GM19395 (cell line): ENCODE measurements around the gene ELK3.

ENCODE experiments used
- ATAC-seq: cut with Tn5 transposase; IDR thresholded peaks from one replicate; pipeline ENCODE4 v1.9.1; 2021; ENCODE audit warnings: mild to moderate bottlenecking, moderate library complexity; ENCODE audit not compliant: unreplicated experiment

ELK3 gene

DNA sequence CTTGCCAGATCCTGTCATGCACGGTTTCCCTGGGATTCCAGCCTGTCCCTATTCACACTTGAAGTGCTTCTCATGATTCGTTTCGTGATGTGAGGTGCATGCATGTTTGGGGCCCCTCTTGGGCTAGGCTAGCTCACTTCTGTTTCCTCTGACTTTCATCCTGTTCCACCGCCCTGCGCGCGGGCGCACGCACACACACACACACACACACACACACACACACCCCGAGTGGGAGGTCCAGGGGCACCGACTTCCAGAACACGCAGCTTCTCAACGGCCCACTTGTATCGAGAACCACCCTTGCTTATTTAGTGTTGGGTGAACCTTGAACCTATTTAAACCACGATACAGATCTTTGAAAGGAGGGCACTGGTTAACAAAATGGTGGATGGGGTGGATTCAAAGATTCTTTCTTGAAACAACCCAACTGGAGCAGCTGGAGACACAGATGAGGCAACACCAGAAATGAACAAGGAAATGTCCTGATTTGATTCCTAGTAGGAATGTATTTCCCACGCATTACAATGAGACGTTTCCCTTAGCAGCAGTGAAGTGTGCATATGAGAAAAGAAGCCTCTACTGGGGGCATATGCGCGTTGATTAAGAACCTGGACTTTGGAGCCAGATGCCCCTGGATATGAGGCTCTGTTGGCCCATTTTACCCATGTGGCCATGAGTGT, 16.3 kb downstream of the ELK3 start:
- ATAC-seq = no peak

- ATAC-seq = no peak
Observed at GRCh38 chr12:96211988-96212387, 17.8 kb downstream of the ELK3 start.

DNA sequence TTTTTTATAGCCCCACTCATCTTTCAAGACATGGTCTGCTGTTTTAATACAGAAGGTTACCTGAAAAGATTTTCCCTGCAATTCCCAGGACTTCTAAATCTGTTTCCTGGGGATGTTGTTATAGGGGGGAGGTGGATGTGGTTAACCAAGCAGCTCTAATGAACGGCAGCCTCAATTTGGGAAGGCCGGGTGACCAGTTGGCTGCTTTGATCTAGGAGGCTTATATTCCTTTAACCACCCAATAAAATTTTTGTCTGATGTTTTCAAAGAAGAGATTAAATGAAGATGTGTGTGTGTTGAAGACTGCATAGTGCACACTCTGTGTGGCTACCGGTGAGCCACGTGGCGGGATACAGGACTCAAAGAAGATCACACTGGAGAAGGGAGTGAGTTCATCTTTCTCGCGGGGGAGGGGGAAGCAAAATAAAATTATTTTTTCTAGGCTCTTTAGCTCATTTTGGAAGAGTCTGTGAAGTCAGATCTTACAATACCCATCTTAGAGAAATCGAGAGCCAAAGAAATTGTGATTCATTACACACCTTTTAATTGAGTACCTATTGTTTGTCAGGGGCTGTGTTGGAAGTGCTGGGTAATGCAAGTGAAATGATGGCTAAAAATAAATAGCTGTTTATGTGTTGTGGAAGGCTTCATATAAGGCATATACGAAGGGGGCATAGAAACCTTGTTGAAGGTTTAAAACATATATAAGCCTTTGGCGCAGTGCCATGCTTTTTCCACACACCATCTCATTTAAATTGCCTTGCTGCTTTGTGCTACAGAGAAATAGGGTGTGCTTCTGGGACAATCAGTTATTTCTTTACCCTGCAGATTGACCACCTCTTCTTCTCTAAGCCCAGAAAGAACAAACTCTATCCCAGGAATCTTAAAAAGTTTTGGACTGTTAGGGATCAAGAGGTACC, 18.5 kb downstream of the ELK3 start:
- ATAC-seq = no peak

DNA sequence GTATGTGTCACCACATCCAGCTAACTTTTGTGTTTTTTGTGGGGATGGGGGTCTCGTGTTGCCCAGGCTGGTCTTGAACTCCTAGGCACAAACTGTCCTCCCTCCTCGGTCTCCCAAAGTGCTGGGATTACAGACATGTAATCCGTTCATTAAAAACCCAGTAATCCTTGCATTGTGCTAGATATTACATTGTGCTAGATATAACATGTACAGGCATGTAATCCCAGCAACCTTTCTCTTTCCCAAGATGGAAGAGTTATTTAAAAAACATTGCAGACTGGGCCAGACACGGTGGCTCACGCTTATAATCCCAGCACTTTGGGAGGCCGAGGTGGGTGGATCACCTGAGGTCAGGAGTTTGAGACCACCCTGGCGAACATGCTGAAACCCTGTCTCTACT, 19.7 kb downstream of the ELK3 start:
- ATAC-seq = no peak

- ATAC-seq = no peak
Observed at GRCh38 chr12:96215919-96216273, 21.7 kb downstream of the ELK3 start.

DNA sequence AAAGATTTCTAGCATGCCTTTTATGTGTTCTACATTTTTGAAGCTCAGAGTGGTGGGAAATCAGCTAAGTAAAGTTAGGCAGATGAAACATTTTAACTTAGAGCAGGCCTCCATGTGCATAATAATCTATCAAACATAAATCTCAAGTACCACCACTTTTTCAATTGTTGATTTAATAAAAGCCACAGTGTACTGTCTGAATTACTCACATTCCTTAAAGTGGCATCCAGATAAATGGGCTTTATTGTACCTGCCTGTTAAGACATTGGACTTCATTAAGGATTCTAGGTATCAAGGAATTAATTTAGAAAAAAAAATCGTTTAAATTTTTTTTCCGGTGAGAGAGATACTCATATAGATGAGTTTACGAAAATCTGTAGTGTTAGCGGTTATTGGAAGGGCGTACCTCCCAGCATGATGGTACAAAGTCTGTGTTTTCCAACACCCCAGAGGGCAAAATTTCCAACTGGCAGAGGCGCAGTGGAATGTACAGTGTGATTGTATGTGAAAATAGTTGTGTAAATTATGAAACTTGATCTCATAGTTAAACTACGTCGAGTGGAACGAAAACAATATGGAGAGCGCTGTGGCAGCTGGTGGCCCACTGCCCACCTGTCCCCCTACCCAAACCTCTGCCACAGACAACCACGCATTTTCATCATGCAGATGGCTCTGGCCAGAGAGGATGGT, 25.0 kb downstream of the ELK3 start:
- ATAC-seq = no peak

DNA sequence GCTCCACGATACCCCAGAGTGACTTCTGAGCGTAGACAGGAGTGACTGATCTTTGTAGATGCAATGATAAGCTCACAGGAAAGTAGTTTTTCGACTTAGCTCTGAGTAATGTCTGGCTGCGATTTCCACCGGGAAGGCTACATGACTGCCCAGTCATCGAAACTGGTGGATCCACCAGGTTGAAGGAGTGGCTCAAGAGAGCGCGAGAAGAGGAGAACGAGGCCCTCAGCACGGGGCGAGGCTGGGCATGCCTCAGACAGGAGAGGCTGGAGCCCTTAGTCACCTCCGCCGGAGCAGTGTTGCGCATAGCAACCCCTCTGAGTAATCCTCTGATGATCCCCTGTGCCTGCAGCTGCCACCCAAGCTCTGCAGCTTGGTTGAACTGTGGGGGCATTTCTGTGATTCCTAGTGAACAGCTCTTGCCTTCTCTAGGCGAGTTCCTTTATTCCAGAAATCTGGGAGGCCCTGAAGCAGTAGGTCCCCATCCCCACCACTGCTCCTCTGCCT, 25.6 kb downstream of the ELK3 start:
- ATAC-seq = no peak

GRCh38 chr12:96220902-96221301, 26.7 kb downstream of the ELK3 start:
- no peak for ATAC-seq

GRCh38 chr12:96221391-96221790, 27.2 kb downstream of the ELK3 start:
- ATAC-seq = no peak

DNA sequence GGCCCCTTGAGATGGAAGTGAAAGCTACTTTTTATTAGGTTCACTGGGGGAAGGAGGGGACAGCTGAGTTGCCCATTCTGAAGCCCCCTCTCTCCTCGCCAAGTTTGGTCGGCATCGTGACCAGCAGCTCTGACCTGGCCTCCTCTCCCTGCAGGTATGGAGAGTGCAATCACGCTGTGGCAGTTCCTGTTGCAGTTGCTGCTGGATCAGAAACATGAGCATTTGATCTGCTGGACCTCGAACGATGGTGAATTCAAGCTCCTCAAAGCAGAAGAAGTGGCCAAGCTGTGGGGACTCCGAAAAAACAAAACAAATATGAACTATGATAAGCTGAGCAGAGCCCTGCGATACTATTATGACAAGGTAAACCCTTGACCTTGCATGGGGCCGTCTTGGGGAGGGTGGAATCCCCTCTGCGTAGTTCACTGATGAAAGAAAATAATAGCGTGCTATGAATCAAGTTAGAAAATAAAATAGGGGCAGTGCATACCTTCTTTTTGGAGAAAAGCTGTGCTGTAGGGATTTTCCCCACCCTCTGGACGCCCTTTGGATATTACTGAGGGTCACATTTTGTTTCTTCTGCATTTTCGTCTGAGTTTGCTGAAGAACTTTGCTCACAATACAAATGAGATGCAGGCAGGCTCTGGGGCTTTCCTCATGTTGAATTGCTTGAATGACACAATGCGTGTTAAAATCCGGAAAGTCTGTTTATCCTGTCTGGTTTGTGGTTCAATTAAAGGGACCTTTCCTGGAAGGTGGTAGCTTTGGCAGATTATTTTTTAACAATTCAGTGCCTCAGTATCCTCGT, 29.4 kb downstream of the ELK3 start:
- no peak for ATAC-seq

GRCh38 chr12:96224219-96224615, 30.0 kb downstream of the ELK3 start:
- ATAC-seq = no peak

DNA sequence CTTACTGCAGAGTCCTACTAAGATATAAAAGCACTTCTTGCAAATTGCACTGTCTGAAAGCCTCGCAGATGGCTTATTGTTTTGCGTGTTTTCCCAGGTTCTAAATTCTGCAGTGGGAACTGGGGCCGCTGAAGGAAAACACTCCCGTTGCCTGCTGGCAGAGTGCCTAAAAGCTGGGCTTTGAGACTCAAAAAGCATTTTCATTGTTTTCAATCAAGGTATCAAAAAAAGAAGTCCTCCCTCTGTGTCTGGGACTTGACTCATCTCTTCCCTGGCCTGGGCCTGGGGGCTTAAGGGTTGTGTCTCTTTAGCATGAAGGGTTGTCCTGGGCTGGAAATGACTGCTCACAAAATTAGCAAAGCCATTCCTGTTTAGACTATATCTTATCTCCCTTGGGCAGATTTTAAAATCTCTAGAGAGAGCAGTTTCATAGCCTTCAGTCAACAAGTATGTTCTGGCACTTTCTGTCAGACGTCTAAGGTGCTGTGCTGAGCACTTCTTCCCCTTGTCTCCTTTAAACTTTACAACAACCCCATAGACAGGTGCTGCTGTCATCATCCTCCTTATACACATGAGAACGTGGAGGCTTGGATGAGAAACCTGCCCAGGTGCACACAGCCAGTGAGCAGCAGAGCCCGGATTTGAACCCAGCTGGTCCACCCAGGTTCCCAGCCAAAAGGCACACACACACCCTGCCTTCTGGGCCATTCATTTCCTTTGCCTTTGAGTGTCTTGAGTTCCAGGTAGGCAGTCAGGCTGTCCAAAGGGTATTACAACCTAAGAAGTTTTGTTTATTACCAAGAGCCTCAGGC, 31.1 kb downstream of the ELK3 start:
- ATAC-seq = no peak

DNA sequence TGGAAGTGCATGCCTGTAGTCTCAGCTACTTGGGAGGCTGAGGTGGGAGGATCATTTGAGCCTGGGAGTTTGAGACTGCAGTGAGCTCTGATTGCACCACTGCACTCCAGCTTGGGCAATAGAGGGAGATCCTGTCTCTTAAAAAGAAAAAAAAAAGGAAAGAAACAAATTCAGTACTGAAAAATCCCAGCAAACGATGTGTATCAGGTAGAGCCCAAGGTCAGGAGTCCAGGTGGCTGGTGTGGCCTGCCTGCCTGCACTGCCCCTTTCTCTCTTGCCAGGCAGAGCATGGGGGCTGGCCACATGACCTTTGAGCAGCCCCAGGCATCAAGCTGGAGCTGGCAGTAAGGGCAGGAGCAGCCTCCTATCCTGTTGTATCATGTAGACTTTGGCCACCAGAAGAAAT, 31.8 kb downstream of the ELK3 start:
- ATAC-seq = no peak

DNA sequence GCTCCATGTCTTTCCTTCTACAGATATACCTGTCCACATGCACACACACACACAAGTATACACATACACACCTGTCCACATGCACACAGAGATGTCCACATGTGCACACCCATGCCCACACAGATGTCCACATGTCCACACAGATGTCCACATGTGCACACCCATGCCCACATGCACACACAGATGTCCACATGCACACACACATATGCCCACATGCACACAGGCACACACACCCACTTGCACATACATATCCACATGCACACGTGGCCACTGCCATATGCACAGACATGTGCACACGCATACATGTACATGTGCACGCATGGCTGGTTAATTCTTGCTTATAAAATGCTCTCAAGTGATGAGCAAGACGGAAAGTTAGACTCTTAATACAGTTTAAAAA, 32.2 kb downstream of the ELK3 start:
- ATAC-seq = no peak

- no peak for ATAC-seq
Observed at GRCh38 chr12:96226801-96227348, 32.7 kb downstream of the ELK3 start.

DNA sequence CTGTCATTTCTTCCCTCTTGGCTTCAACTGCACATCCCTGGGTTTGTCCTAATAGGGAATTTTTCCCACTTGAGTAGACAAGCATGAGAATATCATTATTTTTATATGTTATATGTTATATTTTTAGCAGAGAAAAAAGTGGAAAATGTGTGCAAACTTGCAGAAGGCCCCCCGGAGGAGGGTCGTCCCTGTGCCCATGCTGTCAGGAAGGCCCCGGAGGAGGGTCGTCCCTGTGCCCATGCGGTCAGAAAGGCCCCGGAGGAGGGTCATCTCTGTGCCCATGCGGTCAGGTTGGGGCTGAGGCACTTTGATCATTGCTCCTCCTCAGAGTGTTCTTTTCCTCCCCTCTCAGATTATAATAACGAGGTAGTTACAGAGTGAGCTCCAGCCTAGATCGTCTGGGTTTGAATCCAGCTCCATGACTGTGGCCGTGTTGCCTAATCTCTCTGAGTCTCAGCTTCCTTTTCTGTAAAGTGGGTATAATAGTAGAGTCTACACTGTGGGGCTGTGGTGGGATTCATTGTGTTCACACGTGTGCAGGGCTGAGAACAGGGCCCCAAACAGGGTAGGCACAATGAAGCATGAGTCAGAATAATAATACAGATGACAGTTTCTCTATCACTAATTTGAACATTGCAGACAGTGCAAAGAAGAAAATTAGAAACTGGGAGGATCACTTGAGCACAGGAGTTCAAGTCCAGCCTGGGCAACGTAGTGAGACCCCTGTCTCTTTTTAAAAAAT, 33.4 kb downstream of the ELK3 start:
- ATAC-seq = no peak

DNA sequence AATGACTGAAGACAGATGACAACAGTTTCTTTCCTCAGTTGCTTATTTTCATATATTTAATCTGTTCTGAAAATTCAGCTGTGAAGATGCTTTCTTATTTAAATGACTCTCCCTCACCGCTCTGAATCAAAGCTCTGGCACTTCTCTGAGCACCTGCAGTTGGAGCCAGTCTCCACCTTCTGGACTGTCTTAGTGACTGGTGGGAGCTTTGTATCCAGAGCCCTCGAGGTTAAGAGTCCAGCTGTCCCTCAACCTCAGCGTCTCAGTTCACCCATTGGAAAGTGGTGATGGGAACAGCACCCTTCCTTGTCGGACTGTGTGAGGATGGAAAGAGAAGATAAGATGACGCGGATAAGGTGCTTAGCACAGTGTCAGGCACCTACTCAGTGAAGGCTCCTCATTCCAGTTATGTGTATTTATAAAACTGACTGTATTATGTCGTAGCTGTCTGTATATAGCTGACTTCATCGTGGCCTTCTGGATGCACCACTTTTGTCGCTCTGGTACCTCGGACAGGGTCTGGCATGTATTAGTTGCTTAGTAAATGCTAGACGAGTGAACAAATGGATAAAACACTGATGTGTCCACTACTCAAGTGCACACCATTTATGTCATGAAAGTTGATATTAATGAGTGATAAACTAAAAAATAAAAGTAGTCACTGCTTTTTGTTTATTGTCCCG, 34.5 kb downstream of the ELK3 start:
- no peak for ATAC-seq

- ATAC-seq = no peak
Observed at GRCh38 chr12:96230646-96231045, 36.5 kb downstream of the ELK3 start.
